Gastrocnemius medialis (tissue), 4 donors: ENCODE results near the gene AP2B1.

Source experiments
- POLR2A ChIP-seq, 2 donors: fragments of 450-650 bp; IDR thresholded peaks; one replicate each; pipeline ENCODE4 v1.6.1; 2017; ENCODE audit warnings: antibody characterized with exemption in 2 of 2, mild to moderate bottlenecking in 2 of 2, moderate library complexity in 2 of 2
- TF ChIP-seq, protein P1 (sequence below), 5 experiments: fragments of 450-650 bp in 3 of 5; fragments of 200-600 bp in 2 of 5; sonication (generic) in 2 of 5; IDR thresholded peaks in 4 of 5; conservative IDR thresholded peaks in 1 of 5; 1 replicate in 4 of 5; 2 replicates in 1 of 5; pipeline ENCODE4 v1.5.1; 2016 to 2019; ENCODE audit warnings: antibody characterized with exemption in 5 of 5, mild to moderate bottlenecking in 3 of 5, moderate library complexity in 3 of 5

DNA sequence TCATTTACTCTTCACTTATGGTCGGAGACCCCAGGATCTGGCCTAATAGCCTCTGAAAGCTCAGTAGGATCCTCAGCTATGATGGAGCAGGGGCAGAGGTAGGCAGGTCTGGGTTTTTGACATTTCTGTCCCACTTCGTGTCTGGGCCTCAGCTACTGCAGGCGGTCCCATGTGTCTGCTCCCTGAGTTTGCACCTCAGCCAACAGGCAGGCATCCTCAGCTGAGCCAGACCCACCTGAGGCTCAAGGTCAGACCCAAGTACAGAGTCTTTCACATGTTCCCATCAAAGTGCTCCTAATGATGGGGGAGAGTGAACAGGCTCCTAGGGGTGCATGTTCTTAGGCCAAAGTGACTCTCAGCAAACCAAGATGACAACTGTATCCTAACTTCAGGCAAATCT lies 141.4 kb downstream of the AP2B1 start:
- TF ChIP-seq, protein P1, sequence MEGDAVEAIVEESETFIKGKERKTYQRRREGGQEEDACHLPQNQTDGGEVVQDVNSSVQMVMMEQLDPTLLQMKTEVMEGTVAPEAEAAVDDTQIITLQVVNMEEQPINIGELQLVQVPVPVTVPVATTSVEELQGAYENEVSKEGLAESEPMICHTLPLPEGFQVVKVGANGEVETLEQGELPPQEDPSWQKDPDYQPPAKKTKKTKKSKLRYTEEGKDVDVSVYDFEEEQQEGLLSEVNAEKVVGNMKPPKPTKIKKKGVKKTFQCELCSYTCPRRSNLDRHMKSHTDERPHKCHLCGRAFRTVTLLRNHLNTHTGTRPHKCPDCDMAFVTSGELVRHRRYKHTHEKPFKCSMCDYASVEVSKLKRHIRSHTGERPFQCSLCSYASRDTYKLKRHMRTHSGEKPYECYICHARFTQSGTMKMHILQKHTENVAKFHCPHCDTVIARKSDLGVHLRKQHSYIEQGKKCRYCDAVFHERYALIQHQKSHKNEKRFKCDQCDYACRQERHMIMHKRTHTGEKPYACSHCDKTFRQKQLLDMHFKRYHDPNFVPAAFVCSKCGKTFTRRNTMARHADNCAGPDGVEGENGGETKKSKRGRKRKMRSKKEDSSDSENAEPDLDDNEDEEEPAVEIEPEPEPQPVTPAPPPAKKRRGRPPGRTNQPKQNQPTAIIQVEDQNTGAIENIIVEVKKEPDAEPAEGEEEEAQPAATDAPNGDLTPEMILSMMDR (IDR thresholded peaks at IDR 0.05 in 4 of 5, conservative IDR thresholded peaks at IDR 0.05 in 1 of 5), result no peak
- no peak for TF ChIP-seq POLR2A (IDR thresholded peaks at IDR 0.05)
